SIG-M5 (cell line): Measurements from ENCODE around the gene TMEM80.
"Not testable (repeated sequence)": the region's sequence is repeated elsewhere in the genome, so short reads cannot be mapped to it uniquely, and the experiment has no call there.

ENCODE experiments used
- DNase-seq: peaks from one replicate; lab custom pipeline; 2025; lab: John Stamatoyannopoulos, UW

TMEM80 gene

GRCh38 chr11:695538-696248 lies at the start of gene TMEM80:
Gene TMEM80 (plus strand): TSS chr11:695816. CDS start chr11:695828, 12 bp downstream.
- DNase-seq: peak; percentile 73

- DNase-seq: no peak
Measured at GRCh38 chr11:646214-646613, 49.4 kb upstream of the TMEM80 start.

- not testable (repeated sequence) for DNase-seq
Measured at GRCh38 chr11:647672-648158, 47.9 kb upstream of the TMEM80 start.

GRCh38 chr11:650482-650881 lies 45.1 kb upstream of the TMEM80 start:
- no peak for DNase-seq

GRCh38 chr11:653136-653535 lies 42.5 kb upstream of the TMEM80 start:
- not testable (repeated sequence) for DNase-seq

GRCh38 chr11:653837-654236 lies 41.8 kb upstream of the TMEM80 start:
- no peak for DNase-seq

GRCh38 chr11:654444-654843 lies 41.2 kb upstream of the TMEM80 start:
- not testable (repeated sequence) for DNase-seq

GRCh38 chr11:655036-655726 lies 40.4 kb upstream of the TMEM80 start:
- DNase-seq: no peak

- DNase-seq: no peak
Measured at GRCh38 chr11:656426-656825, 39.2 kb upstream of the TMEM80 start.

GRCh38 chr11:656866-657265 lies 38.8 kb upstream of the TMEM80 start:
- DNase-seq: no peak

- no peak for DNase-seq
Measured at GRCh38 chr11:657691-658126, 37.9 kb upstream of the TMEM80 start.

GRCh38 chr11:659532-660085 lies 36.0 kb upstream of the TMEM80 start:
- DNase-seq: no peak

- no peak for DNase-seq
Measured at GRCh38 chr11:660281-660680, 35.3 kb upstream of the TMEM80 start.

- DNase-seq: no peak
Measured at GRCh38 chr11:660681-661444, 34.8 kb upstream of the TMEM80 start.

- no peak for DNase-seq
Measured at GRCh38 chr11:662689-663274, 32.8 kb upstream of the TMEM80 start.

- DNase-seq: no peak
Measured at GRCh38 chr11:665062-665703, 30.4 kb upstream of the TMEM80 start.

- no peak for DNase-seq
Measured at GRCh38 chr11:665704-666281, 29.8 kb upstream of the TMEM80 start.

GRCh38 chr11:673866-674265 lies 21.8 kb upstream of the TMEM80 start:
- no peak for DNase-seq

GRCh38 chr11:674406-674805 lies 21.2 kb upstream of the TMEM80 start:
- DNase-seq: no peak

- DNase-seq: no peak
Measured at GRCh38 chr11:678297-678696, 17.3 kb upstream of the TMEM80 start.
